ENCODE results near the gene SURF2.

SURF2 gene

DNA sequence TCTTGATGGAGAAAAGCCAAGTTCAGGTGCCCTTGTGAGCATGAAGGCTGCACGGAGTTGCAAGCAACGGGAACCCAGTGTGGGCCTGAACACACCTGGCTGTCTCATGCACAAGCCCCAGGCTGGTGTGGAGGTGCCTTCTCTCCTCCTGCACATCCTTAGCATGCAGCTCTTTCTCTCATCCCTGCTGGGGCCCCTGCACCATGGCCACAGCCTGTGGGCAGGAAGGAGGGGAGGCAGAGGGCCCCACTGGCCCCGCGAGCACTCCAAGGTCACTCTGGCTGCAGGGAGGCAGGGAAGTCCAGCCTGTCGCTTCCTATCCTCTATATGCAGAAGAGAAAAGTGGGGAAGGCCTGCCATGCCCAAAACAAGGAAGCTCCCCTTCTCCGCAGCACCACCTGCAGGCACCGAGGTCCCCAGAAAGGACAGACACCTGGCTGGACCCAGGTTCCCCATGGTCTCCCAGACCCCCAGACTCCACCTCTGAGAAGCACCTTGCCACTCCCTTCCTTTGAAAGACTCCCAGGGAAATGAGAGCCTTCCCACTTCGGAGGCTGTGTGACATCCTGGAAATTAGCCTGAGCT, 38.4 kb downstream of the SURF2 start:
- no peak for DNase-seq (ENCODE audit: low spot score)
- TF ChIP-seq, protein P1, sequence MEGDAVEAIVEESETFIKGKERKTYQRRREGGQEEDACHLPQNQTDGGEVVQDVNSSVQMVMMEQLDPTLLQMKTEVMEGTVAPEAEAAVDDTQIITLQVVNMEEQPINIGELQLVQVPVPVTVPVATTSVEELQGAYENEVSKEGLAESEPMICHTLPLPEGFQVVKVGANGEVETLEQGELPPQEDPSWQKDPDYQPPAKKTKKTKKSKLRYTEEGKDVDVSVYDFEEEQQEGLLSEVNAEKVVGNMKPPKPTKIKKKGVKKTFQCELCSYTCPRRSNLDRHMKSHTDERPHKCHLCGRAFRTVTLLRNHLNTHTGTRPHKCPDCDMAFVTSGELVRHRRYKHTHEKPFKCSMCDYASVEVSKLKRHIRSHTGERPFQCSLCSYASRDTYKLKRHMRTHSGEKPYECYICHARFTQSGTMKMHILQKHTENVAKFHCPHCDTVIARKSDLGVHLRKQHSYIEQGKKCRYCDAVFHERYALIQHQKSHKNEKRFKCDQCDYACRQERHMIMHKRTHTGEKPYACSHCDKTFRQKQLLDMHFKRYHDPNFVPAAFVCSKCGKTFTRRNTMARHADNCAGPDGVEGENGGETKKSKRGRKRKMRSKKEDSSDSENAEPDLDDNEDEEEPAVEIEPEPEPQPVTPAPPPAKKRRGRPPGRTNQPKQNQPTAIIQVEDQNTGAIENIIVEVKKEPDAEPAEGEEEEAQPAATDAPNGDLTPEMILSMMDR (IDR thresholded peaks at IDR 0.05; ENCODE audit: borderline replicate concordance, control extremely low read depth, extremely low read depth, insufficient read depth, missing control alignments) = no peak

DNA sequence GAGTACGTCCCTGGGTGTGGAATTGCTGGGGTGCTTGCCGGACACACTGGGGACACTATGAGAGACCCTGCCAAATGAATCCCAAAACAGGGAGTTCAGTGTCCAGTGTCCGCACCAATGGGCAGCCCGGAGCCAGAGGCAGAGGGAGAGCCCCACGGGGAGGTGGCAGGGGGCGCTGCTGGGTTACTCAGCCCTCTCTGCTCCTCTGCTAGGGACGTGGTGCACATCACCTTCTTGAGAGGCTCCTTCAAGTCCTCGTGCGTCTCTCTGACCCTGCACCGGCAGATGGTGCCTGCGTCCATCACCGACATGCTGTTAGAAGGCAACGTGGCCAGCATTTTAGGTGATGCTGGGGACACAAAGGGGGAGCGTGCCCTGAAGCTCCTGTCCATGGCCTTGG, 40.6 kb downstream of the SURF2 start:
- TF ChIP-seq, protein P1 (IDR thresholded peaks at IDR 0.05; ENCODE audit: borderline replicate concordance, control extremely low read depth, extremely low read depth, insufficient read depth, missing control alignments) = peak; percentile 6
- in situ Hi-C loops (cut with MboI; ENCODE audit: low sequenced_read_pairs, unreplicated experiment) = no loop called here
- no peak for DNase-seq (ENCODE audit: low spot score)

More for the DNA sequence above, 38.4 kb downstream of the SURF2 start:
- in situ Hi-C loops (cut with MboI; ENCODE audit: low sequenced_read_pairs, unreplicated experiment) = no loop called here

DNA sequence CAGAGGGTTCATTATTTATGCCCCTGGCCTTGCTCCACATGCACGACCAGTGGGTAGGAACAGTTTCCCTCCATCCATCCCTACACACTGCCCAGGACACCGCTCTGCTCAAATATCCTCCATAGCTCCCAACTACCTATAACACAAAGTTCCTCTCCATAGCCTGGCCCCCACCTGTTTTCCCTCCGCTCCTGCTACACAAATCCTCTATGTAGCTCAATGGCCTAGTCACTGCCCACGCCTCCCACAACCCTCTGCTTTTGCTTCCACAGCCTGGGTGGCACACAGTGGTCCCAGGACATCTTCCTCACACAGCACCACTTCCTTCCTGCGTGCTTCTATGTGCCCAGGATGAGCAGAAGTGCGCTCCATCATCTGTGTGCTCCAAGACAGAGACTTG, 41.0 kb downstream of the SURF2 start:
- in situ Hi-C loops (cut with MboI; ENCODE audit: low sequenced_read_pairs, unreplicated experiment) = no loop called here
- TF ChIP-seq, protein P1 (IDR thresholded peaks at IDR 0.05; ENCODE audit: borderline replicate concordance, control extremely low read depth, extremely low read depth, insufficient read depth, missing control alignments) = no peak
- DNase-seq (ENCODE audit: low spot score) = no peak

DNA sequence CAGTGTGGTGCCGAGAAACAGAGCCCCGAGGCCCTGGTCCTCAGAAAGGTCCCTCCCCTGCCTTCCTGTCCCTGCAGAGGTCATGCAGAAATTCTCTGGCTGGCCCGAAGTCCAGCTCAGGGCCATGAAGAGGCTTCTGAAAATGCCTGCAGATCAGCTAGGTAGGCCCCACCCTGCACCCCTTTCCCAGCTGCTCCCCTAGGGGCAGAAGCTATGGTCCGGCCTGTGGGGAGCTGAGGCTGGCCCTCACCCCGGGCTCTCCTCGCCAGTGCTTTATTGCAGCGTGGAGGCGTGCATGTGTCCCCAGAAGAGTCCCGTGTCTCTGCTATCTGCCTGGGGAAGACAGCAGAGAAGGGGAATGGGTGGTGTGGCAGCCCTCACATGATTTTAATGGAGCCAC, 41.5 kb downstream of the SURF2 start:
- in situ Hi-C loops (cut with MboI; ENCODE audit: low sequenced_read_pairs, unreplicated experiment) = no loop called here
- TF ChIP-seq, protein P1 (IDR thresholded peaks at IDR 0.05; ENCODE audit: borderline replicate concordance, control extremely low read depth, extremely low read depth, insufficient read depth, missing control alignments) = no peak
- DNase-seq (ENCODE audit: low spot score) = no peak

DNA sequence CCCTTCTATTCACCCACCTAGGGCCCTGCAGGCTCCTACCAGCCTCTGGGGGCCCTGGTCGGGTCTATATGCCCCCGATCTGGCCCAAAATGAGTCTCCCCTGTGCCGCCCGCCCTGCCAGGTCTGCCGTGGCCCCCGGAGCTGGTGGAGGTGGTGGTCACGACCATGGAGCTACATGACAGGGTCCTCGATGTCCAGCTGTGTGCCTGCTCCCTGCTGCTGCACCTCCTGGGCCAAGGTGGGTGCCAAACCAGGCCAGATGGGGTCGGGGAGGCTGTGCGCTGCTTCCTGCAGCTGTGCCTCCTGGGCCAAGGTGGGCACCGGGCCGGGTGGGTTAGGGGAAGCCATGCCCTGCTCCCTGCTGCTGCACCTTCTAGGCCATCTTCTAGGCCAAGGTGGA, 43.9 kb downstream of the SURF2 start:
- no peak for DNase-seq (ENCODE audit: low spot score)
- TF ChIP-seq, protein P1 (IDR thresholded peaks at IDR 0.05; ENCODE audit: borderline replicate concordance, control extremely low read depth, extremely low read depth, insufficient read depth, missing control alignments) = no peak
- in situ Hi-C loops (cut with MboI; ENCODE audit: low sequenced_read_pairs, unreplicated experiment) = no loop called here

DNA sequence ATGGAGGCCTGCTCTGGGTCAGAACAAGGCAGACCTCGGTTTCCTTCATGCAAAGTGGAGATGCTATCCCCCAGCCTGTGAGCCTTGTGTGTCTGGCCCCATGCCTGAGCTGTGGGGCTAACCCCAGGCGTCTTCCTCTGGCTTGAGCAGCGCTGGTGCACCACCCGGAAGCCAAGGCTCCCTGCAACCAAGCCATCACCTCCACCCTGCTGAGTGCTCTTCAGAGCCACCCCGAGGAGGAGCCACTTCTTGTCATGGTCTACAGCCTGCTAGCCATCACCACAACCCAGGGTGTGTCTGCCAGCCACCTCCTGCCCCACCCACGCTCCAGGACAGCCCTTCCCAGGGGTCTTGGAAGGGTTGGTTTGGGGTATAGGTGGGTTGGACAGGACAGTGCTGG, 45.2 kb downstream of the SURF2 start:
- in situ Hi-C loops (cut with MboI; ENCODE audit: low sequenced_read_pairs, unreplicated experiment) = no loop called here
- TF ChIP-seq, protein P1 (IDR thresholded peaks at IDR 0.05; ENCODE audit: borderline replicate concordance, control extremely low read depth, extremely low read depth, insufficient read depth, missing control alignments) = no peak
- no peak for DNase-seq (ENCODE audit: low spot score)

Measured in GM13976 (cell line).